HCT116 (cell line): Measurements from ENCODE around the gene SIRPA. TPM values are rescaled to one million over a fixed set of nuclear protein-coding genes. Genes with fewer than 3 reads are reported as not detected.

Experiments used
- ATAC-seq: fragments of 200-7000 bp; cut with Tn5 transposase; 2 replicates; pipeline ENCODE4 v1.9.1; 2020; ENCODE audit warnings: mild to moderate bottlenecking, moderate library complexity
- BruUV-seq: library from RNA; stranded (reverse); fragments of 400-500 nt; replicated peaks from 2 replicates; lab custom pipeline; 2021; lab: Mats Ljungman, UMichigan
- CTCF ChIA-PET: fragments of 300-600 bp; sonication (Branson Sonifier 250); formaldehyde crosslinking; loops from one replicate; lab custom pipeline; 2021; ENCODE audit warnings: antibody characterized with exemption; lab: Charles Lee
- POLR2A ChIA-PET: fragments of 300-600, 350-600 bp; sonication (Branson Sonifier 250); formaldehyde crosslinking; loops from one replicate; lab custom pipeline; 2021; ENCODE audit warnings: antibody characterized with exemption; lab: Charles Lee
- RAD21 ChIA-PET, 2 experiments: fragments of 300-600 bp; sonication (Branson Sonifier 250); formaldehyde crosslinking; loops; one replicate each; lab custom pipeline; 2023; ENCODE audit warnings: low total read pairs in 2 of 2; ENCODE audit not compliant: uncharacterized antibody in 2 of 2, unreplicated experiment in 2 of 2, low non-redundant PET in 1 of 2; lab: Charles Lee
- DNase-seq: peaks from one replicate; pipeline ENCODE4 v3.0.0-alpha.2; 2010; ENCODE audit warnings: low read depth, low spot score
- H2AFZ ChIP-seq: fragments of 200-600 bp; shearing (Covaris generic), sonication (generic); 2 replicates; pipeline ENCODE4 v1.6.1; 2017; ENCODE audit warnings: low read depth, mixed run types, mixed read lengths, antibody characterized with exemption, low read length; ENCODE audit not compliant: poor library complexity, severe bottlenecking
- H3K27ac ChIP-seq: 2 replicates; pipeline ENCODE4 v1.5.1; 2012; ENCODE audit warnings: low read depth, low read length
- H3K27me3 ChIP-seq: fragments of 200-600 bp; sonication (generic); 2 replicates; pipeline ENCODE4 v1.6.1; 2016; ENCODE audit warnings: mixed run types, low read length, mixed read lengths; ENCODE audit not compliant: insufficient read depth
- H3K36me3 ChIP-seq, 2 experiments: fragments of 200-500 bp in 1 of 2; fragments of 200-600 bp in 1 of 2; sonication (Bioruptor generic) in 1 of 2; sonication (generic) in 1 of 2; 2 replicates each; pipeline versions ENCODE4 v1.5.1 to v1.6.1; 2014 to 2016; ENCODE audit warnings: low read length in 2 of 2, inconsistent platforms in 1 of 2, mixed read lengths in 1 of 2, mixed run types in 1 of 2; ENCODE audit not compliant: insufficient read depth in 2 of 2, control insufficient read depth in 1 of 2
- H3K4me1 ChIP-seq, 2 experiments: fragments of 200-600 bp in 1 of 2; sonication (generic) in 1 of 2; 2 replicates each; pipeline versions ENCODE4 v1.5.1 to v1.6.1; 2012 to 2017; ENCODE audit warnings: low read length in 2 of 2, inconsistent platforms in 1 of 2, mild to moderate bottlenecking in 1 of 2, mixed read lengths in 1 of 2, mixed run types in 1 of 2, moderate library complexity in 1 of 2; ENCODE audit not compliant: insufficient read depth in 2 of 2, control insufficient read depth in 1 of 2
- H3K4me2 ChIP-seq: fragments of 200-600 bp; sonication (generic); 2 replicates; pipeline ENCODE4 v1.6.1; 2017; ENCODE audit warnings: mixed run types, low read length, mixed read lengths
- H3K4me3 ChIP-seq, 2 experiments: fragments of 200-600 bp in 1 of 2; sonication (generic) in 1 of 2; replicated peaks in 1 of 2; 2 replicates each; pipeline ENCODE4 v1.5.1; 2011 to 2016; ENCODE audit warnings: low read length in 2 of 2, control low read depth in 1 of 2, low read depth in 1 of 2, mild to moderate bottlenecking in 1 of 2, mixed read lengths in 1 of 2, mixed run types in 1 of 2
- H3K79me2 ChIP-seq: fragments of 200-600 bp; sonication (generic); 2 replicates; pipeline ENCODE4 v1.6.1; 2017; ENCODE audit warnings: mild to moderate bottlenecking, mixed run types, low read length, moderate library complexity, mixed read lengths; ENCODE audit not compliant: insufficient read depth
- H3K9ac ChIP-seq: fragments of 200-600 bp; sonication (generic); 2 replicates; pipeline ENCODE4 v1.6.1; 2016; ENCODE audit warnings: low read length, mixed read lengths
- H3K9me2 ChIP-seq: fragments of 200-600 bp; sonication (generic), shearing (Covaris generic); 2 replicates; pipeline ENCODE4 v1.6.1; 2017; ENCODE audit warnings: mixed run types, mild to moderate bottlenecking, moderate library complexity; ENCODE audit not compliant: insufficient read depth
- H3K9me3 ChIP-seq, 2 experiments: fragments of 200-500 bp in 1 of 2; fragments of 200-600 bp in 1 of 2; sonication (Bioruptor generic) in 1 of 2; sonication (generic) in 1 of 2; 2 replicates each; pipeline ENCODE4 v1.6.1; 2014 to 2017; ENCODE audit warnings: low read length in 2 of 2, mixed read lengths in 2 of 2, inconsistent platforms in 1 of 2, low read depth in 1 of 2, mild to moderate bottlenecking in 1 of 2, mixed run types in 1 of 2, moderate library complexity in 1 of 2; ENCODE audit not compliant: control insufficient read depth in 1 of 2, insufficient read depth in 1 of 2
- H4K20me1 ChIP-seq: fragments of 200-600 bp; sonication (generic), shearing (Covaris generic); 2 replicates; pipeline ENCODE4 v1.6.1; 2017; ENCODE audit warnings: mixed run types, mild to moderate bottlenecking, moderate library complexity; ENCODE audit not compliant: insufficient read depth
- CBX3 ChIP-seq: IDR thresholded peaks from 2 replicates; pipeline ENCODE4 v1.6.1; 2012; ENCODE audit warnings: low read depth
- EGR1 ChIP-seq: IDR thresholded peaks from 2 replicates; pipeline ENCODE4 v1.6.1; 2012; ENCODE audit warnings: low read depth
- ELF1 ChIP-seq: IDR thresholded peaks from 2 replicates; pipeline ENCODE4 v1.6.1; 2012; ENCODE audit warnings: low read depth, borderline replicate concordance
- EZH2 ChIP-seq: fragments of 200-600 bp; sonication (generic); IDR thresholded peaks from 2 replicates; pipeline ENCODE4 v1.6.1; 2017; ENCODE audit warnings: antibody characterized with exemption, mixed run types
- EZH2phosphoT487 ChIP-seq: fragments of 200-600 bp; IDR thresholded peaks from 2 replicates; pipeline ENCODE4 v1.6.1; 2018; ENCODE audit warnings: antibody characterized with exemption, borderline replicate concordance
- FOSL1 ChIP-seq: IDR thresholded peaks from 2 replicates; pipeline ENCODE4 v1.6.1; 2012; ENCODE audit warnings: low read depth
- JUND ChIP-seq: IDR thresholded peaks from 2 replicates; pipeline ENCODE4 v1.6.1; 2012
- POLR2AphosphoS5 ChIP-seq: IDR thresholded peaks from 2 replicates; pipeline ENCODE4 v1.6.1; 2011; ENCODE audit warnings: mild to moderate bottlenecking, low read depth, low read length, moderate library complexity
- RAD21 ChIP-seq: IDR thresholded peaks from 2 replicates; pipeline ENCODE4 v1.6.1; 2012; ENCODE audit warnings: low read depth, mild to moderate bottlenecking
- SIN3A ChIP-seq: IDR thresholded peaks from 2 replicates; pipeline ENCODE4 v1.6.1; 2012; ENCODE audit warnings: low read depth
- SP1 ChIP-seq: IDR thresholded peaks from 2 replicates; pipeline ENCODE4 v1.6.1; 2012; ENCODE audit warnings: low read depth
- SRF ChIP-seq: IDR thresholded peaks from 2 replicates; pipeline ENCODE4 v1.6.1; 2012; ENCODE audit warnings: low read depth
- YY1 ChIP-seq: IDR thresholded peaks from 2 replicates; pipeline ENCODE4 v1.6.1; 2011; ENCODE audit warnings: low read length, low read depth, moderate library complexity, mild to moderate bottlenecking; ENCODE audit not compliant: insufficient replicate concordance; ENCODE audit errors: extremely low read depth
- ZNF274 ChIP-seq: fragments of 200-500 bp; sonication (Bioruptor generic); IDR thresholded peaks from 2 replicates; pipeline ENCODE4 v1.6.1; 2014; ENCODE audit warnings: mild to moderate bottlenecking, low read depth, low read length, inconsistent platforms
- intact Hi-C: fragments of 100-400 bp; cut with micrococcal nuclease; formaldehyde crosslinking; loops from 2 replicates; pipeline ENCODE4 v1.10.0; 2022
- total RNA-seq: library from RNA; stranded (reverse); gene quantifications from one replicate; pipeline ENCODE4 v1.2.1, GENCODE V29; 2021; ENCODE audit not compliant: unreplicated experiment
- TF ChIP-seq, protein P1 (sequence below): IDR thresholded peaks from 2 replicates; pipeline ENCODE4 v1.6.1; 2012
- TF ChIP-seq, protein P2 (sequence below): IDR thresholded peaks from 2 replicates; pipeline ENCODE4 v1.6.1; 2012; ENCODE audit warnings: low read depth
- TF ChIP-seq, protein P3 (sequence below): IDR thresholded peaks from 2 replicates; pipeline ENCODE4 v1.6.1; 2012

Gene SIRPA
- total RNA-seq, 1 experiment from 2014 or later: 15.3 TPM

DNA sequence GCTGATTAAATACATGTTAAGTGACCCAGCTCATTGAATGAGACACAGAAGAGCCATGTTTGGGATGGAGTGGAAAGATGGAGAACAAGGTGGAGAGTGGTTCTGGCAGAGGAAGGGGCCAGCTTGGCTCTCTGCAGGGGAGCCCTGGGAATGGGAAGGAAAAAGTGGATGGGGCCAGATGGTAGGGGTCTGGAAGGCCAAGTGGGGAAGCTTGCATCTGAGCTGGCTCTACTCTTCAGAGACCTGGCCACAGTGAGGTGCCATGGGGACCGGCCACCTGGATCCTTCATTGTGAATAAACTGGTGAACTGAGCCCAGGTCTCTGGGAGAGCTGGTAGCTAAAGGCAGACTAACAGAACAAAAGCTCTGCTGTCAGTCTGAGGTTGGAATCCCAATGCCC, 48.9 kb upstream of the SIRPA start:
- ChIA-PET CTCF (no interaction called here), RAD21 (no interaction called here), POLR2A (no interaction called here)
- intact Hi-C loops: no loop called here
- no peaks in the 10 kb centered on the region for H3K9me2 ChIP-seq
- ATAC-seq: no peak
- no TSS peak for BruUV-seq
- TF ChIP-seq CBX3 (no peak), YY1 (no peak), ELF1 (no peak), SP1 (no peak), SIN3A (no peak), POLR2AphosphoS5 (no peak), EGR1 (no peak), SRF (no peak)
- TF ChIP-seq, protein P1, sequence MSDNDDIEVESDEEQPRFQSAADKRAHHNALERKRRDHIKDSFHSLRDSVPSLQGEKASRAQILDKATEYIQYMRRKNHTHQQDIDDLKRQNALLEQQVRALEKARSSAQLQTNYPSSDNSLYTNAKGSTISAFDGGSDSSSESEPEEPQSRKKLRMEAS: no peak
- no peak overlapping the region for H2AFZ ChIP-seq
- no peaks in the 10 kb centered on the region for H3K36me3 ChIP-seq
- no peaks in the 10 kb centered on the region for H3K27me3 ChIP-seq
- peaks cover 0 to under 1% of the 10 kb centered on the region in 2 experiments; a peak in 2 of 4 replicates for H3K4me1 ChIP-seq
- no peaks in the 10 kb centered on the region for H4K20me1 ChIP-seq
- H3K9ac ChIP-seq: no peak overlapping the region
- no peak overlapping the region for H3K4me2 ChIP-seq
- no peak overlapping the region for H3K4me3 ChIP-seq
- H3K27ac ChIP-seq: no peak overlapping the region
- no peaks in the 10 kb centered on the region for H3K79me2 ChIP-seq
- no peaks in the 10 kb centered on the region for H3K9me3 ChIP-seq
- DNase-seq: no peak

DNA sequence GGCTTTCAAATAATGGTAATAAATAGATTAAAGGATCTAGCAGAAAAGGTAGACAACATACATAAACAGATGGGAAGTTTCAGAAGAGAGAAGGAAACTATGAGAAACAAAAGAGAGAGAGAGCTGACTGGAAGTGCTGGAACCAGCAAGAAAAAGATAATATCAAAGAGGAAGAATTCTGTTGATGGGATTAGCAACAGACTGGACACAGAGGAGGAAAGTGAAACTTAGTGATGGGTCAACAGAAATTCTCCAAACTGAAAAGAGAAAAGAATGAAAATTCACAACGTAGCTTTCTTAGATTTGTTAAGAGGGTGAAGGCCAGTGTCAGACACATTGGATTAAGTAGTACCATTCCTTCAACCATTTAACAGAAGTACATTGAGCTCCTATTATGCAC, 48.3 kb upstream of the SIRPA start:
- intact Hi-C loops: no loop called here
- Histone ChIP-seq H3K9ac (no peak overlapping the region), H2AFZ (no peak overlapping the region), H3K9me3 (no peaks in the 10 kb centered on the region), H3K4me3 (no peak overlapping the region), H3K9me2 (no peaks in the 10 kb centered on the region), H3K79me2 (no peaks in the 10 kb centered on the region), H3K4me1 (no peaks in the 10 kb centered on the region), H3K36me3 (no peaks in the 10 kb centered on the region), H3K27me3 (no peaks in the 10 kb centered on the region), H4K20me1 (no peaks in the 10 kb centered on the region)
- ChIA-PET RAD21 (no interaction called here), CTCF (no interaction called here)
- no TSS peak for BruUV-seq
- DNase-seq: no peak
- no peak for ATAC-seq
- no peak for TF ChIP-seq EZH2
- TF ChIP-seq SIN3A: no peak
- TF ChIP-seq RAD21: no peak
- TF ChIP-seq CBX3: no peak
- no peak for TF ChIP-seq SP1
- TF ChIP-seq ZNF274: no peak
- no peak for TF ChIP-seq ELF1
- TF ChIP-seq, protein P2, sequence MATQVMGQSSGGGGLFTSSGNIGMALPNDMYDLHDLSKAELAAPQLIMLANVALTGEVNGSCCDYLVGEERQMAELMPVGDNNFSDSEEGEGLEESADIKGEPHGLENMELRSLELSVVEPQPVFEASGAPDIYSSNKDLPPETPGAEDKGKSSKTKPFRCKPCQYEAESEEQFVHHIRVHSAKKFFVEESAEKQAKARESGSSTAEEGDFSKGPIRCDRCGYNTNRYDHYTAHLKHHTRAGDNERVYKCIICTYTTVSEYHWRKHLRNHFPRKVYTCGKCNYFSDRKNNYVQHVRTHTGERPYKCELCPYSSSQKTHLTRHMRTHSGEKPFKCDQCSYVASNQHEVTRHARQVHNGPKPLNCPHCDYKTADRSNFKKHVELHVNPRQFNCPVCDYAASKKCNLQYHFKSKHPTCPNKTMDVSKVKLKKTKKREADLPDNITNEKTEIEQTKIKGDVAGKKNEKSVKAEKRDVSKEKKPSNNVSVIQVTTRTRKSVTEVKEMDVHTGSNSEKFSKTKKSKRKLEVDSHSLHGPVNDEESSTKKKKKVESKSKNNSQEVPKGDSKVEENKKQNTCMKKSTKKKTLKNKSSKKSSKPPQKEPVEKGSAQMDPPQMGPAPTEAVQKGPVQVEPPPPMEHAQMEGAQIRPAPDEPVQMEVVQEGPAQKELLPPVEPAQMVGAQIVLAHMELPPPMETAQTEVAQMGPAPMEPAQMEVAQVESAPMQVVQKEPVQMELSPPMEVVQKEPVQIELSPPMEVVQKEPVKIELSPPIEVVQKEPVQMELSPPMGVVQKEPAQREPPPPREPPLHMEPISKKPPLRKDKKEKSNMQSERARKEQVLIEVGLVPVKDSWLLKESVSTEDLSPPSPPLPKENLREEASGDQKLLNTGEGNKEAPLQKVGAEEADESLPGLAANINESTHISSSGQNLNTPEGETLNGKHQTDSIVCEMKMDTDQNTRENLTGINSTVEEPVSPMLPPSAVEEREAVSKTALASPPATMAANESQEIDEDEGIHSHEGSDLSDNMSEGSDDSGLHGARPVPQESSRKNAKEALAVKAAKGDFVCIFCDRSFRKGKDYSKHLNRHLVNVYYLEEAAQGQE: no peak
- no peak for TF ChIP-seq JUND
- TF ChIP-seq FOSL1: no peak
- TF ChIP-seq EZH2phosphoT487: no peak
- TF ChIP-seq, protein P3, sequence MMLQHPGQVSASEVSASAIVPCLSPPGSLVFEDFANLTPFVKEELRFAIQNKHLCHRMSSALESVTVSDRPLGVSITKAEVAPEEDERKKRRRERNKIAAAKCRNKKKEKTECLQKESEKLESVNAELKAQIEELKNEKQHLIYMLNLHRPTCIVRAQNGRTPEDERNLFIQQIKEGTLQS: no peak
- TF ChIP-seq, all 23 proteins: peak for 0
- POLR2A ChIA-PET: no interaction called here
- H3K4me2 ChIP-seq: no peak overlapping the region
- H3K27ac ChIP-seq: no peak overlapping the region
